ENCODE measurements around the gene KCNMB2.

KCNMB2 gene

DNA sequence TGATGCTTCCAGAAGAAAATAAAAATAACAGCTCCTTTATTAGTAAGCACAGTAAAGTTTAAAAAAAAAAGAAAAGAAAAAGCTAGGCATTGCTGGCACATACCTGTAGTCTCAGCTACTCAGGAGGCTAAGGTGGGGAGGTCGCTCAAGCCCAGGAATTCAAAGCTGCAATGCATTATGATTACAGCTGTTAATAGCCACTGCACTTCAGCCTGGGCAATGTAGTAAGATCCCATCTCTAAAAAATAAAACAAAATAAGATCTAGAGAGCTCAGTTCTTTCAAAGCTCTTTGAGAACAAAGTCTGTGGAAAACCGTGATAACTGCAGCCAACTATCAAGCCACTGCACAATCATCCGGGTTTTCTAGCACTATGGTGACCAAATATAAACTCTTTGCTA is 323.1 kb downstream of the KCNMB2 start:
- TF ChIP-seq, protein P1, sequence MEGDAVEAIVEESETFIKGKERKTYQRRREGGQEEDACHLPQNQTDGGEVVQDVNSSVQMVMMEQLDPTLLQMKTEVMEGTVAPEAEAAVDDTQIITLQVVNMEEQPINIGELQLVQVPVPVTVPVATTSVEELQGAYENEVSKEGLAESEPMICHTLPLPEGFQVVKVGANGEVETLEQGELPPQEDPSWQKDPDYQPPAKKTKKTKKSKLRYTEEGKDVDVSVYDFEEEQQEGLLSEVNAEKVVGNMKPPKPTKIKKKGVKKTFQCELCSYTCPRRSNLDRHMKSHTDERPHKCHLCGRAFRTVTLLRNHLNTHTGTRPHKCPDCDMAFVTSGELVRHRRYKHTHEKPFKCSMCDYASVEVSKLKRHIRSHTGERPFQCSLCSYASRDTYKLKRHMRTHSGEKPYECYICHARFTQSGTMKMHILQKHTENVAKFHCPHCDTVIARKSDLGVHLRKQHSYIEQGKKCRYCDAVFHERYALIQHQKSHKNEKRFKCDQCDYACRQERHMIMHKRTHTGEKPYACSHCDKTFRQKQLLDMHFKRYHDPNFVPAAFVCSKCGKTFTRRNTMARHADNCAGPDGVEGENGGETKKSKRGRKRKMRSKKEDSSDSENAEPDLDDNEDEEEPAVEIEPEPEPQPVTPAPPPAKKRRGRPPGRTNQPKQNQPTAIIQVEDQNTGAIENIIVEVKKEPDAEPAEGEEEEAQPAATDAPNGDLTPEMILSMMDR (IDR thresholded peaks at IDR 0.05): no peak

DNA sequence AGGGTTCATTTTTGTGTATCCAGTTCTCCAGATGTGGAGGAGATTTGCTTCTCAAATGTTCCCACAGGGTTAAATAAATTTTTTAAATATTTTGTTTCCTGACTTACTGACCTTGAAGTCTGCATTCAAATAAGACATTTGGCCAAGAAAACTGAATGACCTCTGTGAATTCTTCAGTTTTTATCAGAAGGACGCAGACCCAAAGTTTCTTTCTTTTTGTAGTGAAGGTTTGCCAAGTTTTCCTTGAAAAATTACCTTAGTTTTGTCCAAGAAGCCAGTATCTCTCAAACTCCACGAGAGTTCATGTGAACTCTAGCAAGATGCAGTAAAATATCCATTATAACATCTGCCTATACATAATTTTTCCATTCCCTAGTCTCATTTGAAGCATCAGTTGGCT is 332.4 kb downstream of the KCNMB2 start:
- TF ChIP-seq, protein P1 (IDR thresholded peaks at IDR 0.05): no peak

DNA sequence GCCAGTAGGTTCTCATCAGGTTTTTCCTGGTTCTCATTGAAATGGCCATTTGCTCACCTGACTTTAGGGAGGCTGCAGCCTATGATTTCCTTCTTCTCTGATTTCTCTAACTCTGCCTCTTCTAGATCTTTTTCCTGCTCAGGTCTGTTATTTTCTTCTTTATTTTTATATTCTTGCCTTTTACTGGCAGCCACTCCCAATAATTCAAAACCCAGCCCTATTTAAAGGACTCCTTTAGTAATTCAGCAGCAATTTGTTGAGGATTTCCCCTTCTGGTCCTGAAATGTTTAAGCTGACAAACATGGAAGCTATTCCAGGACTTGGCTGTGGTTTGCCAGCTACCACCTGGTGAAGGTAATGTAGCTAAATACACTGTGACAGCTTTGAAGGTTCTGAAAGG is 333.8 kb downstream of the KCNMB2 start:
- TF ChIP-seq, protein P1 (IDR thresholded peaks at IDR 0.05): no peak

DNA sequence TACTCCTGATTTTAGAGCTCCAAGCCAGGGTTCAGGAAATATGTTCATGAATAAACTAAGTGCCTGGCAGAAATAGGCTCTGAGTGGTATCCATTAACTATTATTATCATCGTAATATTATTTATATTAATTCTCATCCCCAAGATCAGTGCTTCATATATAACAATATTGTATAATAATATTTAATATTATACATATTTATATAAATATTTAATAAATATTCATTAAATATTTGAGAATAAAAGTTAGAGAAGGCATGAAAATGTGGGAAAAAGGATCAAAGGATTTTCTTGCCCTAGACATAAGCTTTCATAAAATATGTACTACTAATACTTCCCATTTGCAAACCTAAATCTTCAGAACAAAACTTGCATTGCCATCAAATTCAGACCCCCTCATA is 338.9 kb downstream of the KCNMB2 start:
- TF ChIP-seq, protein P1 (IDR thresholded peaks at IDR 0.05): no peak

DNA sequence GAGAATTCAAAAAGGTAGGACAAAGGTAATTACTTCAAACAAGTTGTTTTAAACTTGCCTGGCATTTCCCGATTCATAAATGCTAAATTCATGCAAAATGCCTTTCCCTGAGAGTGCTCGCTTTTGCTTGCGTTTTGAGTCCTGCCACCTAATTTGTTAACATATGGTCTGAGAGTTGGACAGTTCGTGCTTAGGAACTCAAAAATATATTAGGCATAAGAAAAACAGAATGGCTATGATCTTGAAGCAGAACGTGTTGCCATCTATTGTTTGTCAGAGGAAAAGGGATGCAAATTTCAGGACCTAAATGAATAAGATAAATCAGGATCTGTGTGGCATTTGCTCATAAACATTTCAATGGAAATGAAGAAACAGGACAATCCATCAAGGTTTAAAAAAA is 339.6 kb downstream of the KCNMB2 start:
- TF ChIP-seq, protein P1 (IDR thresholded peaks at IDR 0.05): no peak

DNA sequence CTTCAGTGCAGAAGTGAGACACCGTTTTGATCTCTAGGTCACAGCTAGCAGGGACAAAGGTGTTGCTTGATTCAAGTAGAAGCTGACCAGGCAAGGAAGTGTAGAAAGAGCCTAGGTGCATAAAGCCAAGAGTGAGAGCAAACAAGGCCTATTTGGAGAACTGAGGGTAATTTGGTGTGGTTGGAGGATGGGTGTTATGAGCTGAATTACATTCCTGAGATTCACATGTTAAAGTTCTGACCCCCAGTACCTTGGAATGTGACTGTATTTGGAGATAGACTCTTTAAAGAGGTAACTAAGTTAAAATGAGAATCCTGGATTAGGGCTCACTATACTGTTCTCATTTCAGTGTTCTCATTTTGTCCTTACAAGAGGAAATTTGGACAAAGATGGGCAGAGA is 344.0 kb downstream of the KCNMB2 start:
- TF ChIP-seq, protein P1 (IDR thresholded peaks at IDR 0.05): no peak
